ENCODE results near the gene CACNB2. TPM values are rescaled to one million over a fixed set of nuclear protein-coding genes. Genes with fewer than 3 reads are reported as not detected.

Gene CACNB2
- total RNA-seq, 4 donors from 2014 or later: 0.81 to 13.9 (median 4.5) TPM

DNA sequence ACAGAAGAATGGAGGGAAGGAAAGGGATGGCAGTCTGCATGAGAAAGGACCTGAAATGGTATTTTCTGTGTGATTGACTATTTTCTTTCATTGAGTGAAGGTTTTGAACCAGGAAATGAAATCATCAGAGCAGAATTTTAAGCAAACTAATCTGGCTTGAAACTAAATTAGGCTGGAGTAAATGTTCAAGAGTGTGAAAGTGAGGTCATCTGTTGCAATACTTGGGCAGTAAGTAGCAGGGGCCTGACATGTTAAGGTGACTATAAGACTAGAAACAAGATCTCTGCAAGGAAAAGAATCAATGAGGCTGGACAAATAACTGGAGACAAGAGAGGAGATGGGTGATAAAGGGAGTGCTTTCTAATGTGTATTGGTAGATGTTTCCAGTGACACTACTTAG lies 306.0 kb downstream of the CACNB2 start:
- H3K4me1 ChIP-seq: no peaks in the 10 kb centered on the region
- H3K9me3 ChIP-seq: no peaks in the 10 kb centered on the region
- DNase-seq: no peak
- TF ChIP-seq, protein P1, sequence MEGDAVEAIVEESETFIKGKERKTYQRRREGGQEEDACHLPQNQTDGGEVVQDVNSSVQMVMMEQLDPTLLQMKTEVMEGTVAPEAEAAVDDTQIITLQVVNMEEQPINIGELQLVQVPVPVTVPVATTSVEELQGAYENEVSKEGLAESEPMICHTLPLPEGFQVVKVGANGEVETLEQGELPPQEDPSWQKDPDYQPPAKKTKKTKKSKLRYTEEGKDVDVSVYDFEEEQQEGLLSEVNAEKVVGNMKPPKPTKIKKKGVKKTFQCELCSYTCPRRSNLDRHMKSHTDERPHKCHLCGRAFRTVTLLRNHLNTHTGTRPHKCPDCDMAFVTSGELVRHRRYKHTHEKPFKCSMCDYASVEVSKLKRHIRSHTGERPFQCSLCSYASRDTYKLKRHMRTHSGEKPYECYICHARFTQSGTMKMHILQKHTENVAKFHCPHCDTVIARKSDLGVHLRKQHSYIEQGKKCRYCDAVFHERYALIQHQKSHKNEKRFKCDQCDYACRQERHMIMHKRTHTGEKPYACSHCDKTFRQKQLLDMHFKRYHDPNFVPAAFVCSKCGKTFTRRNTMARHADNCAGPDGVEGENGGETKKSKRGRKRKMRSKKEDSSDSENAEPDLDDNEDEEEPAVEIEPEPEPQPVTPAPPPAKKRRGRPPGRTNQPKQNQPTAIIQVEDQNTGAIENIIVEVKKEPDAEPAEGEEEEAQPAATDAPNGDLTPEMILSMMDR (IDR thresholded peaks at IDR 0.05): no peak
- no peak for TF ChIP-seq POLR2A (IDR thresholded peaks at IDR 0.05)
- no peaks in the 10 kb centered on the region for H3K36me3 ChIP-seq
- no peaks in the 10 kb centered on the region for H3K27me3 ChIP-seq
- intact Hi-C loops (cut with DNase I): no loop called here
- no peak overlapping the region for H3K4me3 ChIP-seq (replicated peaks in 1 of 3)
- H3K27ac ChIP-seq: no peak overlapping the region

DNA sequence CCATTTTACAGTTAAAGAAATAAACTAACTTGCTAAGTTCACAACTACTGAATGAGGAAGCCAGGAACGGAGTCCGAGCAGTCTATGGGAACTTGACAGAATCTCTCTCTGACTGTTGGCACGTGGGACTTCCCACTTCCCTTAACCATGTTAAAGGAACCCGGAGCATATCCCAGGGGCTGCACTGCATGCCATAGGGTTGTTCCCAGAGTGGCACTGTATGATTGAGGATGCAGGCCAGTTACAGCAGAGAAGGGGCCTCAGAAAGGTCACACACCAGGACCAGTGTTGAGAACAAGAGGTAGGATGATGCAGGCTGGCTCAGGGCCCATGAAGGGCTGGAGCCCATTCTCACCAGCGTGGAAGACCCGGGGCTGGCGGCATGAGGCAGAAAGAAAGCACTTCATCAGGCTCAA lies 309.4 kb downstream of the CACNB2 start:
- Histone ChIP-seq H3K4me1 (no peaks in the 10 kb centered on the region), H3K27ac (no peak overlapping the region), H3K4me3 (replicated peaks in 1 of 3) (no peak overlapping the region), H3K9me3 (no peaks in the 10 kb centered on the region), H3K36me3 (no peaks in the 10 kb centered on the region), H3K27me3 (no peaks in the 10 kb centered on the region)
- TF ChIP-seq, protein P1 (IDR thresholded peaks at IDR 0.05): no peak
- TF ChIP-seq POLR2A (IDR thresholded peaks at IDR 0.05): no peak
- intact Hi-C loops (cut with DNase I): no loop called here
- no peak for DNase-seq
- WGBS, 2 donors: 73 to 77% methylated on average over 7 of the region's 7 CpGs

DNA sequence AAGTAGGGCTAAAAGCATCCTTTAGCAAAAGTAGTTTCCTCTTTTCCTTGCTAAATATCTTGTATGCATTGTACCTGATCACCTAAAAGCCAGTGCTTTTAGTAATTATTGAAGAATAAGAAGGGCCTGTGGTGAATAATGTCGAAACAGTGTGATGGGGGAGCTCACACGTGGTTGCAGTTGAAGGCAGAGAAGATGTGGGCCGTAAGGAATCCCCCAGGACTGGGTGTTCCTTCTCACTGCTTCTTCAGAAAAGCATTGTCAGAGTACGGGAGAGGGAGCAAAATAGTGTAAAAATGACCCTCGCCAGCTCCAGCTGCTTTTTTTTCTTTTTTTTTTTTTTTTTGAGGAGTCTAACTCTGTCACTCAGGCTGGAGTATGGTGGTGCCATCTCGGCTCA lies 310.1 kb downstream of the CACNB2 start:
- Histone ChIP-seq H3K9me3 (no peaks in the 10 kb centered on the region), H3K36me3 (no peaks in the 10 kb centered on the region), H3K4me1 (no peaks in the 10 kb centered on the region), H3K4me3 (replicated peaks in 1 of 3) (no peak overlapping the region), H3K27me3 (no peaks in the 10 kb centered on the region), H3K27ac (no peak overlapping the region)
- 83 to 85% methylated on average over 6 of the region's 6 CpGs for WGBS, 2 donors
- no peak for DNase-seq
- TF ChIP-seq, protein P1 (IDR thresholded peaks at IDR 0.05): no peak
- TF ChIP-seq POLR2A (IDR thresholded peaks at IDR 0.05): no peak
- intact Hi-C loops (cut with DNase I): no loop called here

DNA sequence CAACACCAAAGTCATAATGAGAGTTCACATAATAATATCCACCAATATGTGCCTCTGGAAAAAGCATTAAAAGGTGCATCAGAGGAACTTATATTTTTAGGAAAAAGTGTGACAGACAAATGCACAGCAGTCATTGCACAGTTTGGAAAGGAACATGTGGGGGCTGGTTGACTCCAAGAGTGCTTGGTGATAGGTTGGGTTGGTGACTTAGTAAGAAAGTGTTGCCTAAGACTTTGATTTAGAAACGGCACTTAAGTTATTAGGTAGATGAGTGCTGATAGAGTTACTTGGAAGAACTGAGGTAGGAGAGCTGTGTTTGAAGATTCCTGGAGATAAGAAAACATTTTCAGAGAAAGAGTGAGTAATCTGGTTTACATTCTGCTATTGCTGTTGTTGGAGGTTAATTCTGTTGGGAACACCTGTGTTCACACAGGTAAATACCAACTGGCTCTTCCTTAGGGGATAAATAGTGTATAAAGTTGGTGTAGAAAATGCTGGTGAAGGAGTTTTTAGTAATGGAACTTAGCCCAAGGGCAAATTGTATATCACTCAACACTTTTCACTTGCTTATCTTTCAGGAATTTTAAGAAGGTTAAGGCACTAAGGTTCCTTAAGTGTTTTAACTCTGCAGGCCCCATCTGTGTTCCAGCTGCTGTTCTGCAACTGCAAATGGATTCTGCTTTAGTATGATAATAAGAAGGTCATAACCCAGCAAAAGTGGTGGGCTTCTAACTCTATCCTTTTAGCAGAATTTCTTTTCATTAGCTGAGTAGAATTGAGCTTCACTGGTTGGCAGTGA lies 315.1 kb downstream of the CACNB2 start:
- WGBS, 2 donors: 38 to 53% methylated on average over 1 of the region's 1 CpG

DNA sequence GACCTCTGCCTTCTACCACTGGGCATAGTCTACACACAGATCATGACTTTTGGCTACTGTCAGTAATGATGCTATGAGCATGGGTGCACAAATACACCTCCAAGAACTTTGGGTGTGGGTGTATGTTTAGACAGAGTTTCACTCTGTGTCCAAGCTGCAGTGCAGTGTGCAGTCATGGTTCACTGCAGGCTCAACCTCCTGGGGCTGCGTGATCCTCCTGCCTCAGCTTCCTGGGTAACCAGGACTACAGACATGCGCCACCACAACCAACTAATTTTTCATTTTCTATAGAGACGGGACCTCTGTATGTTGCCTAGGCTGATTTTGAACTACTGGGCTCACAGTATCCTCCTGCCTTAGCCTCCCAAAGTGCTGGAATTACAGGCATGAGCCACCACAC lies 316.8 kb downstream of the CACNB2 start:
- TF ChIP-seq, protein P1 (IDR thresholded peaks at IDR 0.05): no peak
- no peak for TF ChIP-seq POLR2A (IDR thresholded peaks at IDR 0.05)
- H3K4me3 ChIP-seq (replicated peaks in 1 of 3): no peak overlapping the region
- H3K36me3 ChIP-seq: no peaks in the 10 kb centered on the region
- no peak overlapping the region for H3K27ac ChIP-seq
- intact Hi-C loops (cut with DNase I): no loop called here
- no peaks in the 10 kb centered on the region for H3K27me3 ChIP-seq
- H3K4me1 ChIP-seq: no peaks in the 10 kb centered on the region
- DNase-seq: no peak
- H3K9me3 ChIP-seq: no peaks in the 10 kb centered on the region
- 77 to 98% methylated on average over 3 of the region's 3 CpGs for WGBS, 2 donors

More for the DNA sequence above, 315.1 kb downstream of the CACNB2 start:
- TF ChIP-seq, protein P1 (IDR thresholded peaks at IDR 0.05): no peak
- TF ChIP-seq POLR2A (IDR thresholded peaks at IDR 0.05): no peak
- Histone ChIP-seq H3K9me3 (no peaks in the 10 kb centered on the region), H3K36me3 (no peaks in the 10 kb centered on the region), H3K4me3 (replicated peaks in 1 of 3) (no peak overlapping the region), H3K27me3 (no peaks in the 10 kb centered on the region), H3K27ac (no peak overlapping the region), H3K4me1 (no peaks in the 10 kb centered on the region)
- no peak for DNase-seq
- intact Hi-C loops (cut with DNase I): no loop called here
